ENCODE measurements around the gene GUCY1B1.

The GUCY1B1 gene

GRCh38 chr4:155837203-155837796 lies 78.5 kb downstream of the GUCY1B1 start:
- Histone ChIP-seq H3K27me3 (ENCODE audit: control insufficient read depth, insufficient read depth, low read length) (no peaks in the 10 kb centered on the region), H3K27ac (ENCODE audit: low read length) (no peak overlapping the region), H3K9me3 (ENCODE audit: control insufficient read depth, low read depth, low read length) (no peaks in the 10 kb centered on the region)

GRCh38 chr4:155842080-155842479 lies 83.3 kb downstream of the GUCY1B1 start:
- H3K9ac ChIP-seq (ENCODE audit: low read length) = no peak overlapping the region
- H3K27me3 ChIP-seq (ENCODE audit: control insufficient read depth, insufficient read depth, low read length) = no peaks in the 10 kb centered on the region
- peaks cover 6% of the 10 kb centered on the region for H3K9me3 ChIP-seq (ENCODE audit: control insufficient read depth, low read depth, low read length)
- no peaks in the 10 kb centered on the region for H3K36me3 ChIP-seq (ENCODE audit: control insufficient read depth, low read depth, low read length)
- no peak overlapping the region for H3K4me3 ChIP-seq (ENCODE audit: low read length)
- H3K27ac ChIP-seq (ENCODE audit: low read length) = no peak overlapping the region
- peaks cover 6% of the 10 kb centered on the region for H3K4me1 ChIP-seq (ENCODE audit: control insufficient read depth, low read depth, low read length)

More at GRCh38 chr4:155837203-155837796, 78.5 kb downstream of the GUCY1B1 start:
- Histone ChIP-seq H3K4me3 (ENCODE audit: low read length) (no peak overlapping the region), H3K4me1 (ENCODE audit: control insufficient read depth, low read depth, low read length) (peaks cover 3% of the 10 kb centered on the region), H3K9ac (ENCODE audit: low read length) (no peak overlapping the region), H3K36me3 (ENCODE audit: control insufficient read depth, low read depth, low read length) (no peaks in the 10 kb centered on the region)

DNA sequence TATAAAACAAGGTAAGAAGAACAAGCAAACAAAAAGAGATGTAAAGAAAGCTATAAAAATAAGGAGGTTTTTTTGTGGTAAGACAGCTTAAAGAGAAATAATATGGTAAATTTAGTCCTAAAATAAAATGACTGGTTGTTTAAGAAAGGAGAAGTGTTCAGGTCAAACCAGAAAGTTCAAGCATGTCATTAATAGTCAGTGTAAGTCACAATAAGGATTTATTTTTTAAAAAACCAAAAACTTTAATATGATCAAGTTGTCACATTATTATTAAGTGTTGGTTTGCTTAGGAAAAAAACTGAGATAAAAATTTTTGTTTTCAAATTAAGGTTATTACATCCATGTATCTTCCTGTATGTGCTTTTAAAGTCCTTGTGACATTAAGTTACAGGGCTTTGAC lies 88.1 kb downstream of the GUCY1B1 start:
- no peak overlapping the region for H3K9ac ChIP-seq (ENCODE audit: low read length)
- no peaks in the 10 kb centered on the region for H3K36me3 ChIP-seq (ENCODE audit: control insufficient read depth, low read depth, low read length)

DNA sequence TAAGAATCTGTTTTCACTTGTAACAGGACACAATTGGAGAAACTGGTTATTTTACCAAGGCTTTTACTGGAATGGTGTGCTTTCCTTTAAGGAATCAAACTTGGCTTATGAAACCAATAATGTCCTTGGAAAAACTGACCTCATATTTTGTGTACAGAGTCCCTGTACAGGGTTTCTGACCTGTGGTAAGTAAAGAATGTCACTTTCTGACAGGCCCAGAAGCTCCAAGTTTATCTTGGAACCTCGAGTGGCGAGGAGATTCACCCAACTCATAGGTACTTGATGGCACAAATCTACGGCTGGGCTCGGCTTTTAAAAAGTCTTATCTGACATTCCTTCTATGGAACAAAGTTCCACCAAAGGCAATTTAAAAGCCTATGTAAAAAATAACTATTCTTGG lies 90.2 kb downstream of the GUCY1B1 start:
- Histone ChIP-seq H3K9me3 (ENCODE audit: control insufficient read depth, low read depth, low read length) (peaks cover 23% of the 10 kb centered on the region), H3K27ac (ENCODE audit: low read length) (no peak overlapping the region), H3K9ac (ENCODE audit: low read length) (no peak overlapping the region), H3K4me1 (ENCODE audit: control insufficient read depth, low read depth, low read length) (peaks cover 3% of the 10 kb centered on the region), H3K27me3 (ENCODE audit: control insufficient read depth, insufficient read depth, low read length) (no peaks in the 10 kb centered on the region), H3K36me3 (ENCODE audit: control insufficient read depth, low read depth, low read length) (no peaks in the 10 kb centered on the region), H3K4me3 (ENCODE audit: low read length) (no peak overlapping the region)

More for the DNA sequence above, 88.1 kb downstream of the GUCY1B1 start:
- H3K27me3 ChIP-seq (ENCODE audit: control insufficient read depth, insufficient read depth, low read length) = no peaks in the 10 kb centered on the region
- H3K4me1 ChIP-seq (ENCODE audit: control insufficient read depth, low read depth, low read length) = peaks cover 3% of the 10 kb centered on the region
- peaks cover 23% of the 10 kb centered on the region for H3K9me3 ChIP-seq (ENCODE audit: control insufficient read depth, low read depth, low read length)
- H3K27ac ChIP-seq (ENCODE audit: low read length) = no peak overlapping the region
- no peak overlapping the region for H3K4me3 ChIP-seq (ENCODE audit: low read length)

DNA sequence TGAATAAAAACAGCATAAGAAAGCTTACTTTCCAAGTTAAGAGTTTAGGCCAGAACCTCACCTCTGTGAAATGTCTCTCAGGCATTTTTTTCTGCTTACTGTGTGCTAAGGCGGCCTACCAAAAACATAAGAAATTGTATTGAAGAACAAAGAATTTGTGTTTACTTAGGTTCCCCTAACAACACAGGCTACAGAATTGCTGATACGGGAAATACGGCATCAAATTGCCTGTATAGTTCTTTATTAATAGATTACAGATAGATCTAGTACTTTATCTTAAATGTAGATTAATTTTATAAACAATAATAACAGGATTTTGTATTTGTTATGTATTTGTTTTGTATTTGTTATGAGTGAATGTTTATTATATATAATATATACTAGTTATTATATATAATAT lies 94.4 kb downstream of the GUCY1B1 start:
- H3K27me3 ChIP-seq (ENCODE audit: control insufficient read depth, insufficient read depth, low read length) = no peaks in the 10 kb centered on the region
- H3K9me3 ChIP-seq (ENCODE audit: control insufficient read depth, low read depth, low read length) = peaks cover 10% of the 10 kb centered on the region
- peaks cover 5% of the 10 kb centered on the region for H3K4me1 ChIP-seq (ENCODE audit: control insufficient read depth, low read depth, low read length)
- no peak overlapping the region for H3K9ac ChIP-seq (ENCODE audit: low read length)
- H3K4me3 ChIP-seq (ENCODE audit: low read length) = no peak overlapping the region
- no peaks in the 10 kb centered on the region for H3K36me3 ChIP-seq (ENCODE audit: control insufficient read depth, low read depth, low read length)
- H3K27ac ChIP-seq (ENCODE audit: low read length) = no peak overlapping the region

- Histone ChIP-seq H3K27ac (ENCODE audit: low read length) (no peak overlapping the region), H3K4me3 (ENCODE audit: low read length) (no peak overlapping the region)
Observed at GRCh38 chr4:155854582-155855226, 95.9 kb downstream of the GUCY1B1 start.

DNA sequence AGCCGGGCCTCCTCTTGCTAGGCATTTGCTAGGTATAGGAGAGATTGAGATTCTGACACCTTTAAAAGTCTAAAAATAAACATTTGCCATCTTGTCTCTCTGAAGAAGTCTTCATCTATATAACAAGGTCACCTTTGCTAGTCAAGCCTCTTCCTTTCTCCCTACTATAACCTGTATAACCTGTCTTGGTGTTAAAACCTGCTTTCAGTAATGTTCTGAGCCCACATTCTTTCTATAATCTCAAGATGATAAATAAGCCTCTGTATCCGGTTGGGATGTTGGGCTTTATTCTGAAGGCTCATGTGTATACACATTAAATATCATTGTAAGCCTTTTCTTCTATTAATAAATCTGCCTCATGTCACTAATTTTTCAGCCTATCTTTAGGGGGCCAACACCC lies 97.1 kb downstream of the GUCY1B1 start:
- H3K27ac ChIP-seq (ENCODE audit: low read length) = no peak overlapping the region
- no peaks in the 10 kb centered on the region for H3K36me3 ChIP-seq (ENCODE audit: control insufficient read depth, low read depth, low read length)
- H3K4me3 ChIP-seq (ENCODE audit: low read length) = no peak overlapping the region
- peaks cover 5% of the 10 kb centered on the region for H3K4me1 ChIP-seq (ENCODE audit: control insufficient read depth, low read depth, low read length)
- H3K9me3 ChIP-seq (ENCODE audit: control insufficient read depth, low read depth, low read length) = no peaks in the 10 kb centered on the region
- H3K27me3 ChIP-seq (ENCODE audit: control insufficient read depth, insufficient read depth, low read length) = no peaks in the 10 kb centered on the region
- H3K9ac ChIP-seq (ENCODE audit: low read length) = no peak overlapping the region

More at GRCh38 chr4:155854582-155855226, 95.9 kb downstream of the GUCY1B1 start:
- Histone ChIP-seq H3K36me3 (ENCODE audit: control insufficient read depth, low read depth, low read length) (no peaks in the 10 kb centered on the region), H3K27me3 (ENCODE audit: control insufficient read depth, insufficient read depth, low read length) (no peaks in the 10 kb centered on the region), H3K9ac (ENCODE audit: low read length) (no peak overlapping the region), H3K4me1 (ENCODE audit: control insufficient read depth, low read depth, low read length) (peaks cover 5% of the 10 kb centered on the region), H3K9me3 (ENCODE audit: control insufficient read depth, low read depth, low read length) (no peaks in the 10 kb centered on the region)
